Spleen (tissue), 11 donors: ENCODE measurements around the gene CNTNAP2. TPM values are rescaled to one million over a fixed set of nuclear protein-coding genes. Genes with fewer than 3 reads are reported as not detected.

Experiments used
- DNase-seq: peaks from one replicate; pipeline ENCODE4 v3.0.0-alpha.2; 2020
- H3K27ac ChIP-seq, 8 donors: fragments of 200-600 bp; sonication (generic) in 7 of 8; 1 replicate in 4 of 8; 2 replicates in 4 of 8; pipeline versions ENCODE4 v1.5.0 to v1.8.0; 2016 to 2021; ENCODE audit warnings: inconsistent platforms in 4 of 8, mild to moderate bottlenecking in 4 of 8, moderate library complexity in 1 of 8
- H3K27me3 ChIP-seq, 7 donors: fragments of 200-600 bp; sonication (generic) in 6 of 7; replicated peaks in 1 of 7; 1 replicate in 4 of 7; 2 replicates in 3 of 7; pipeline versions ENCODE4 v1.5.0 to v1.8.0; 2016 to 2021; ENCODE audit warnings: inconsistent platforms in 3 of 7, mild to moderate bottlenecking in 1 of 7
- H3K36me3 ChIP-seq, 6 donors: fragments of 200-600 bp; sonication (generic) in 5 of 6; 1 replicate in 4 of 6; 2 replicates in 2 of 6; pipeline versions ENCODE4 v1.5.0 to v1.8.0; 2016 to 2021; ENCODE audit warnings: inconsistent platforms in 2 of 6
- H3K4me1 ChIP-seq, 6 donors: fragments of 200-600 bp; sonication (generic) in 5 of 6; 1 replicate in 3 of 6; 2 replicates in 3 of 6; pipeline versions ENCODE4 v1.5.0 to v1.8.0; 2016 to 2021; ENCODE audit warnings: inconsistent platforms in 3 of 6
- H3K4me3 ChIP-seq, 8 donors: fragments of 200-600 bp; sonication (generic) in 7 of 8; 1 replicate in 4 of 8; 2 replicates in 4 of 8; pipeline versions ENCODE4 v1.5.0 to v1.8.0; 2016 to 2021; ENCODE audit warnings: inconsistent platforms in 4 of 8, mild to moderate bottlenecking in 4 of 8, moderate library complexity in 2 of 8
- H3K9me3 ChIP-seq, 8 donors: fragments of 200-600 bp; sonication (generic) in 7 of 8; 1 replicate in 4 of 8; 2 replicates in 4 of 8; pipeline versions ENCODE4 v1.5.0 to v1.8.0; 2016 to 2021; ENCODE audit warnings: inconsistent platforms in 4 of 8
- POLR2A ChIP-seq, 3 donors: fragments of 450-650 bp; IDR thresholded peaks; one replicate each; pipeline ENCODE4 v1.5.1; 2017; ENCODE audit warnings: antibody characterized with exemption in 3 of 3, mild to moderate bottlenecking in 1 of 3
- POLR2AphosphoS5 ChIP-seq, 3 donors: sonication (generic); formaldehyde crosslinking; IDR thresholded peaks; one replicate each; pipeline ENCODE4 v1.5.1; 2017; ENCODE audit warnings: antibody characterized with exemption in 3 of 3
- WGBS, 5 donors: extraction: QIAGEN DNeasy Blood & Tissue Kit in 3 of 5; methylation state at CpG; one replicate each; pipeline versions ENCODE4 v1.1.5 to v1.1.7; 2013 to 2018; 5-methylcytosine and 5-hydroxymethylcytosine counted together
- intact Hi-C: fragments of 100-400 bp; cut with DNase I; formaldehyde crosslinking; loops from one replicate; pipeline ENCODE4 v1.15.0; 2023; ENCODE audit warnings: low total_unique reads
- polyA plus RNA-seq, 3 donors: library from polyadenylated mRNA; stranded (reverse); fragments of 200-250 nt; gene quantifications; one replicate each; pipeline ENCODE4 v1.2.1, GENCODE V29; 2013
- total RNA-seq, 7 donors: library from RNA; depleted of rRNA in 3 of 7; stranded (reverse); fragments of >200 nt in 3 of 7; fragmentation: NEBNext Ultra II Directional in 4 of 7; extraction: Animal tissue kit (Norgen Biotek cat#: 25700) in 4 of 7; gene quantifications; one replicate each; pipeline versions ENCODE4 v1.1.0 to v1.2.1, GENCODE V29; 2016 to 2021
- TF ChIP-seq, protein P1 (sequence below), 11 experiments: fragments of 200-600 bp in 7 of 11; fragments of 450-650 bp in 4 of 11; sonication (generic) in 4 of 11; IDR thresholded peaks in 8 of 11; conservative IDR thresholded peaks in 3 of 11; 1 replicate in 7 of 11; 2 replicates in 4 of 11; pipeline versions ENCODE4 v1.4.0 to v1.8.0; 2016 to 2021; ENCODE audit warnings: antibody characterized with exemption in 11 of 11, inconsistent platforms in 4 of 11, mild to moderate bottlenecking in 1 of 11
- donor health status: healthy with polysubstance abuse.
- donor health status: DM: no; HTN: no; CAD: no; lungs with moderate emphysema.
- donor health status: DM: no; HTN: no; CAD: no.
- donor health status: Bipolar disorder and iron deficiency.
- donor health status: healthy.
- donor health status: DM: no; HTN: no; CAD: no.
- donor health status: DM: yes; HTN: yes; CAD: no.

CNTNAP2 gene
- total and polyA plus RNA-seq, 10 donors = 0.13 to 2.0 (median 0.82) TPM

DNA sequence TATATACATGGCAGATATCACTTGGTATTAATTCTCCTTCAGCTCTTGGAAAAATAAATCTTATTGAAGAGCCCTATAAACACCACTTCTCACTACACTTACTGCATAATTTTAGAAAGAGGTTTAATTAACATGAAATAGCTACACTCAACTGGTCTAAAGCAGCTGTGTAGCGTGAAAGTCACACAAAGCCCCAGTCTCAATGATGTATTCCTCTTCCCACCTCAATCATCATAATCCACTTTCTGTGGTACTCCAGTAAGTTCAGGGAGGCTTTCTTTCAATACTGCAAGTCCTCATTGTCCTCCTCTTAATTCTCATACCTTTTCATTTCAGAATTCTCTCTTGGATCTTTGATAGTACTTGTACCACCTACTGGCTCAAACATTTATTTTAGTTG, 688.0 kb downstream of the CNTNAP2 start:
- H3K4me3 ChIP-seq = no peak overlapping the region
- 69 to 97% (median 86%) methylated on average over 1 of the region's 1 CpG for WGBS, 5 donors
- no peaks in the 10 kb centered on the region for H3K36me3 ChIP-seq
- no peaks in the 10 kb centered on the region for H3K4me1 ChIP-seq
- TF ChIP-seq POLR2AphosphoS5 (IDR thresholded peaks at IDR 0.05) (no peak), POLR2A (IDR thresholded peaks at IDR 0.05) (no peak)
- TF ChIP-seq, protein P1, sequence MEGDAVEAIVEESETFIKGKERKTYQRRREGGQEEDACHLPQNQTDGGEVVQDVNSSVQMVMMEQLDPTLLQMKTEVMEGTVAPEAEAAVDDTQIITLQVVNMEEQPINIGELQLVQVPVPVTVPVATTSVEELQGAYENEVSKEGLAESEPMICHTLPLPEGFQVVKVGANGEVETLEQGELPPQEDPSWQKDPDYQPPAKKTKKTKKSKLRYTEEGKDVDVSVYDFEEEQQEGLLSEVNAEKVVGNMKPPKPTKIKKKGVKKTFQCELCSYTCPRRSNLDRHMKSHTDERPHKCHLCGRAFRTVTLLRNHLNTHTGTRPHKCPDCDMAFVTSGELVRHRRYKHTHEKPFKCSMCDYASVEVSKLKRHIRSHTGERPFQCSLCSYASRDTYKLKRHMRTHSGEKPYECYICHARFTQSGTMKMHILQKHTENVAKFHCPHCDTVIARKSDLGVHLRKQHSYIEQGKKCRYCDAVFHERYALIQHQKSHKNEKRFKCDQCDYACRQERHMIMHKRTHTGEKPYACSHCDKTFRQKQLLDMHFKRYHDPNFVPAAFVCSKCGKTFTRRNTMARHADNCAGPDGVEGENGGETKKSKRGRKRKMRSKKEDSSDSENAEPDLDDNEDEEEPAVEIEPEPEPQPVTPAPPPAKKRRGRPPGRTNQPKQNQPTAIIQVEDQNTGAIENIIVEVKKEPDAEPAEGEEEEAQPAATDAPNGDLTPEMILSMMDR (IDR thresholded peaks at IDR 0.05 in 8 of 11, conservative IDR thresholded peaks at IDR 0.05 in 3 of 11) = no peak
- DNase-seq = no peak
- peaks cover 0 to 21% (median 13%) of the 10 kb centered on the region in 8 donors for H3K9me3 ChIP-seq
- intact Hi-C loops = no loop called here
- no peaks in the 10 kb centered on the region for H3K27me3 ChIP-seq
- H3K27ac ChIP-seq = no peak overlapping the region

DNA sequence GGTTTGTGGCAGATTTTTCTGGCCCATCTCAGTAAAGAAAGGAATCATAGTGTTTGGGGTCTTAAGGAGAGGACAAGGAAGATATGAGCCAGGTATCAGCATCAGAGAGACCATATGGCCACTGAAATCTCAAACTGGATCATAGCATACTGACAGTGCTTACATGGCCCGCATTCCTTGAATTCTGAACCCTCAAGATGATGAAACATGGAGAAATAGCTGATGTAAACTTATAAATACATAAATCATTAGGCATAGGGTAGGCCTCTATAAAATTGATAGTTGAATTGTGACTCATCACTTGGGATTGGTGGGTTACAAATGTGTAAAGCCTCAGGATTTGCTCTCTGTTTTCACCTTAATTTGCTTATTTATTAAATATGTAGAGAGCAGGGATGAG, 688.5 kb downstream of the CNTNAP2 start:
- WGBS, 5 donors = 50 to 90% (median 67%) methylated on average over 1 of the region's 1 CpG
- Histone ChIP-seq H3K27ac (no peak overlapping the region), H3K36me3 (no peaks in the 10 kb centered on the region), H3K9me3 (peaks cover 0 to 22% (median 15%) of the 10 kb centered on the region in 8 donors), H3K4me1 (no peaks in the 10 kb centered on the region), H3K4me3 (no peak overlapping the region), H3K27me3 (no peaks in the 10 kb centered on the region)
- TF ChIP-seq, protein P1 (IDR thresholded peaks at IDR 0.05 in 8 of 11, conservative IDR thresholded peaks at IDR 0.05 in 3 of 11) = no peak
- TF ChIP-seq POLR2A (IDR thresholded peaks at IDR 0.05) (no peak), POLR2AphosphoS5 (IDR thresholded peaks at IDR 0.05) (no peak)
- intact Hi-C loops = no loop called here
- no peak for DNase-seq

DNA sequence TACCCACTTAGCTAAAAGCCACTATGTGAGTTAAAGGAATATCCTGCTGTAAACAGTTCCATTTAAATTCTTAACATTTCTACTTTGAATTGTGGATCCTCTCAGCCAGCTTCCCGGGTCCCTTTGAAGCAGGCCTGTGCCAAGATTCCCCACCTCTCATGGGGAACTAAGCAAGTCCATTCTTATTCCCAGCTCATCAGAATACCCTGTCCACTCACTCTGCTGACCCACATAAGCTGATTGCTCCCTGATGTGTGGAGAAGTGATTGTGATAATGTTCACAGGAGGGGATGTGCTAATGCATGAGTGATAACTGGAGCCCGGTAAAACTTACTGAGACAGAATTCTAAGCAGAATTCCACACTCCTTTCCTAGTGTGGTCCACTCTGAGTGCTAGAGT, 709.7 kb downstream of the CNTNAP2 start:
- intact Hi-C loops = no loop called here
- WGBS, 5 donors = 38 to 80% (median 62%) methylated on average over 2 of the region's 2 CpGs
- no peak for DNase-seq
- Histone ChIP-seq H3K9me3 (peaks cover 0 to 18% (median 13%) of the 10 kb centered on the region in 8 donors), H3K27me3 (no peaks in the 10 kb centered on the region), H3K36me3 (no peaks in the 10 kb centered on the region), H3K27ac (no peak overlapping the region), H3K4me1 (no peaks in the 10 kb centered on the region), H3K4me3 (no peak overlapping the region)
- no peak for TF ChIP-seq POLR2AphosphoS5 (IDR thresholded peaks at IDR 0.05)
- no peak for TF ChIP-seq POLR2A (IDR thresholded peaks at IDR 0.05)
- TF ChIP-seq, protein P1 (IDR thresholded peaks at IDR 0.05 in 8 of 11, conservative IDR thresholded peaks at IDR 0.05 in 3 of 11) = no peak

DNA sequence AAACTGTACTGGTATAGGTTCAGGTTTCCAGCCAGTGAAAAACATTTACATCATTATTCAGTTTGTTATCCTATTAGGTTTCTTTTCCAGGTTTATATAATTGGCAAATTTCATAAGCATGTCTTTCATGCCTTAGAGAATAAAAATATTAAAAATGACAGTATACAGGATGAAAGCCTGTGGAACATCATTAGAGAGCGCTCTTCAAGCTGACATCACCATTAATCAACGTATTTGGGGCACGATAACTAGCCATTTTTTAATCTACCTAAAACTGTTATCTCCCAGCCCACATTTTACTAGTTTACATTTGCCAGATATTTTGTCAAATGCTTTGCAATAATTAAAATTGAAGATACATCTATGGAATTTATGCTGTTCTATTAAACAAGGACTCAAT, 714.1 kb downstream of the CNTNAP2 start:
- DNase-seq = no peak
- TF ChIP-seq POLR2A (IDR thresholded peaks at IDR 0.05) (no peak), POLR2AphosphoS5 (IDR thresholded peaks at IDR 0.05) (no peak)
- TF ChIP-seq, protein P1 (IDR thresholded peaks at IDR 0.05 in 8 of 11, conservative IDR thresholded peaks at IDR 0.05 in 3 of 11) = no peak
- Histone ChIP-seq H3K36me3 (no peaks in the 10 kb centered on the region), H3K4me3 (no peak overlapping the region), H3K27me3 (no peaks in the 10 kb centered on the region), H3K27ac (no peak overlapping the region), H3K9me3 (peaks cover 0 to 9% (median 0%) of the 10 kb centered on the region in 8 donors), H3K4me1 (no peaks in the 10 kb centered on the region)
- 81 to 91% (median 89%) methylated on average over 3 of the region's 3 CpGs for WGBS, 5 donors
- intact Hi-C loops = no loop called here
